Cortex of kidney (tissue), 1 donor: Measurements from ENCODE around the gene GRB14.
"Not testable (repeated sequence)": the region's sequence is repeated elsewhere in the genome, so short reads cannot be mapped to it uniquely, and the experiment has no call there.

Source experiments
- DNase-seq: peaks from one replicate; lab custom pipeline; 2025; lab: John Stamatoyannopoulos, UW

The GRB14 gene

DNA sequence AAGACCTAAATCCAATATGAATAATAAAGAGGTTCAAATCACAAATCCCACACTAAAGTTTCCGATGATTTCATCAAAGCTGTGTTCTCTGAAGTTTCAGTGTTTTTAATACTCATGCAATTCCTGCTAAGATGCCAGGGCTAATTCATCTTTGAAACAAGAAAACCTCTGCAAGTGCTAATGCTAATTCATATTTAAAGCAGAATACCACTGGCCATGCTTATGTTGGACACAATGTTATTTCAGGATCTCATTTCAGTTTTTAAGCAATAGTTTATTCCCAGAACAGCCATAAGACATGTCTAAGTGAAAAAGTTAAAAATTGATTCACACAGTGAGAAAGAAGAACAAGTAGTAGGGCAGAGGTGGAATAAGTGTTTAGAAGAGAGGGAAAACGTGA lies 62.8 kb downstream of the GRB14 start:
- DNase-seq: no peak

DNA sequence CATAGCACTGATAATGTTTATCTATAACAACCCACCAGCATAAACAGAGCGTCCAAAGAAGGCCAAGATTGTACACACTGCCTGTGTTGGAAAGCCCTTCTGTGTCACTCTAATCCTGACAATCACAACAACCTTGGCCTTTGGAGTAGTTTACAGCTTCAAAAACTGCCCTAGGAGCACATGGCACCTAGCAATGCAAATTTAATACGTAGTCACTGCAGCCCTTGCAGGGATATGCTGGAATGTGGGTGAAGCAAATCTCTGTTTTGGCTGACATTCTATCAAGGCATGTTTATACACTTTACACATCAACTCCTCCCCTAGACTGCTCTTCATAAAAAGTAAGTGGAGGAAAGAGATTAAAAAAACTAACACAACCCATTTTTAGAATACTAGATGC lies 66.8 kb downstream of the GRB14 start:
- DNase-seq: no peak

DNA sequence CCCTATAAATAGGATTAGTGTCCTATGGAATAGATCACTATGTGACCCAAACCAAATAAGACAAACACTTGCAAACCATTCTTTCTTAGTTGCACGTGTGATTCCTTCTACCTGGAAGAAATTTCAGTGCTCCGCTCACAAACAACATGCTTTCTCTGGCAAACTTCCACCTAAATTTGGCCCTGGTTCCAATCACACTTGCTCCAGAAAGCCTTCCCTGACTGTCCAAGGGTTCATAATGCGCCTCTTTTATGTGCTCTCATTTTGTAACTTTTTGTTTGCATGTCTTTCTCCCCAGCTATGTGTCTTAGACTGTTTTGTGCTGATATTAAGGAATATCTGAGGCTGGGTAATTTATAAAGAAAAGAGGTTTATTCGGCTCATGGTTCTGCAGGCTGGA lies 69.8 kb downstream of the GRB14 start:
- DNase-seq: no peak

DNA sequence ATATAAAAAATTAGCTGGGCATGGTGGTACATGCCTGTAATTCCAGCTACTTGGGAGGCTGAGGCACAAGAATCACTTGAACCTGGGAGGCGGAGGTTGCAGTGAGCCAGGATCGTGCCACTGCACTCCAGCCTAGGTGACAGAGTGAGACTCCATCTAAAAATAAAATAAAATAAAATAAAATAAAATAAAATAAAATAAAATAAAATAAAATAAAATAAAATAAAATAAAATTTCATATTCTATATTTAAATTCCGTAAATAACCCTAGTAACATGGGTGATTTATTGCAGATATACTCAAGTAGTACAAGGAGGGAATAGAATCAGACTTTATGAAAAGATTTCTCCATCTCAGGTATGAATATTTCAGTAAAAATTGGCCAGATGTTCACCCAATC lies 71.6 kb downstream of the GRB14 start:
- DNase-seq: not testable (repeated sequence)

DNA sequence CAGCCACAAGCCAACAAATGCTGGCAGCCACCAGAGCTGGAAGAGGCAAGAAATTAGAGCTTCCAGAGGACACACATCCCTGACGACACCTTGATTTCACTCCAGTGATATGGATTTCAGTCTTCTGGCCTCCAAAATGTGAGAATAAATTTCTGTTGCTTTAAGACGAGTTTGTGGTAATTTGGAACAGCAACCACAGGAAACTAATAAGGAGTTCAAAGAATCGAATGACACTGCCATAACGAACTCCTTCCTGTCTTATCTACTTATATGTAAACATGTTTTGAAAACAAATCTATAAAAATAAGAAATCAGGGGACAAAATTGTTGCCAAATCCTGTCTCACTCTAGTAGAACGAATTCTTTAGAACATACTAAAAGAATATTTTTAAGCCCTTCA lies 75.8 kb downstream of the GRB14 start:
- DNase-seq: no peak

DNA sequence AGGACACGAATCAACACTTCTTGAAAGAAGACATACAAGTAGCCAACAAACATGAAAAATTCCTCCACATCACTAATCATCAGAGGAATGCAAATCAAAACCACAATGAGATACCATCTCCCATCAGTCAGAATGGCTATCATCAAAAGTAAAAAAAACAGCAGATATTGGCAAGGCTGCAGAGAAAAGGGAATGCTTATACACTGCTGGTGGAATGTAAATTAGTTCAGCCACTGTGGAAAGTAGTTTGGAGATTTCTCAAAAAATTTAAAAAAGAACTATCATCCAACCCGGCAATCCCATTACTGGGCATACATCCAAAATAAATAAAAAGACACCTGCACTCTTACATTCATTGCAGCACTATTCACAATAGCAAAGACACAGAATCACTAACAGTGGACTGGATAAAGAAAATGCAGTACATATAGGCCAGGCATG lies 78.7 kb downstream of the GRB14 start:
- no peak for DNase-seq

DNA sequence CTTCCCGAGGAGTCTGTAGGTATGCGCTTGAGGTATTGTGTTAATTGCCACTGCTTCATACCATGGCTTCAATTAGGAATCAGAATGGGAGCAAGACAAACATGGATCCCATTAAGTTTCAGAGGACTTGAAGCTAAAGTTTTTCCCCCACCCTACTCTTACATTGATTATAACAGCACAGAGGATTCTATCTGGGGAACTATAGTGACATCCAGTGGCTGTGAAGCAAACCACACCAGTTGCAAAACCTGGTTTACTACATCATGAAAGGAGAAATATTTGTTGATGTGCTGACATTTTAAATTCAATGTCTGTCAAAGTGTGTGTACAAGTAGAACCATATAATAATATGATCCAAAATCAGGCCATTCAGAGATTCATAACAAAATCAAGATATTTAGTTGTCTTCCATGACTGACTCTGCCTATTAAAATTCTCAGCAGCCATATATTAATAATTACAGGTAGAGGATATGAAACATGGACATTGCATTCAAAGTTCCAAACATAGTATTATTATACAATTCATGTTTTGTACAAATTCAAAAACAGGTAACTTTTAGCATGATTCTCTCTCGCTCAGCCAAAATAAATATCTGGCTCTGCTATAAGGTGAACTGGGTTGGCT lies 82.9 kb downstream of the GRB14 start:
- DNase-seq: no peak

DNA sequence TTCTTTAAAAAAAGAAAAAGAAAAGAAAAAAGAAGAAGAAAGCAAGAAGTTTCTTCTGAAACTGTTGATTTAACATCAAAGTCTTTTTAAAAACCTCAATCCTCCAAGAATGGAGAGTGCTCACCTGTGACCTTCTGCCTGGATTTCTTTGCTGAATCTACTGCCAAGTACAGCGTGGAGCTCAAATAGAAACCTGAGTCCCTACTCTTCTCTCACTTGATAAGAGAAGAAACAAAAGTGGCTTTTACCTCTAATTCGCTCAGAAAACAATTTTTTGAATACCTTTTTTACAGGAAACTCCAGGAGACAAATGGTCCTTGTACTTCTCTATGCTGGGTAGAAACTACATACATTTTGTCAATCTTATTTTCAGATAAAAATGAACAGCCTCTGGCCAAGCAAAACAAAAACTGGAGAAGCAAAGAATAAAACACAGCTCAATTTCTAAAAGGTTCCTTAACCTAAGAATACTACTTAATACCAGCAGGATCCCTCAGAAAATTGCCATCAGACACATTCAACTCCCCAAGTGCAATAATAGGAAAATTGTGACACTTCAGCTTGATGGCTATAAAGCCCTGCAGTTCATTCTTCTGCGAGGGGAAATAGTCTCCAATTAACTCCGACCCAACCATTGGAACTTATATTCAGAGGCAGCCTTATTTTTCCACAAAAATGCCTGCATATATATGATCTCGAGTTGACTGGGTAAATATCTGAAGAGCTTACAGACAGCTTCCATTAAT lies 85.8 kb downstream of the GRB14 start:
- no peak for DNase-seq

DNA sequence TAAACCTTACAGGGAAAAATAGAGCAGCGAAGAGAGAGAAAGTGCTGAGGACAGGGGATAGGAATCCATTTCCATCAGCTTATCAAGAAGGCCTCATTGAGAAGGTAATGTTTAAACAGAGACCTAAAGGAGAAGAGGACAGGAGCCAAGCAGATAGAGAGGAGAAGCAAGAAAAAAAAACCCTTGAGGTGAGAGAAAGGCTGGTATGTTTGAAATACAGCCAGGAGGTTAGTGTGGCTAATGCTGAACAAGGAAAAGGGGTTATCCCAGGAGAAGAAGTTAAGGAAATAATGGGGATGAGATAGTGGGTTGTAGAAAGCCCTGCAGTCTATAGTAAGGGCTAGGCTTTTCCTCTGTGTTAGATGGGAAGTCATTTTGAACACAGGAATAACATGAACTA lies 90.8 kb downstream of the GRB14 start:
- no peak for DNase-seq

DNA sequence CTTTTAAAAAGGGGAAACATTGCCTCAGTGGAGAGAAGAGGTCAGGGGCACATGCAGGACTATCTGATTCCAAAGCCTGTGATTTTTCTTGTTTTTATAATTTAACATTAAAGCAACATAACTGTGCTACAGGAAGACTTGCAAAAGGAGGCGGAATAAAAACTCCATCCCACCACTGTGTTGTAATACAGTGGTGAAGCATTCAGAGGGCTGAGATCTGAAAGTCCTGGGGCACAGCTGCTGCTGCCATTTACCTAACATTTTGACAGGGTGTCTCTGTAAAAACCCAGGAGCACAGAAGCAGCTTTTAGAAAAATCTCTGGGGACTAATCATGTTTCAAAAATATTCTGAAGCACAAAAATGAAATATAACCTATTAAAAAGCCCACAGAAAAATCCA lies 97.6 kb downstream of the GRB14 start:
- DNase-seq: no peak

DNA sequence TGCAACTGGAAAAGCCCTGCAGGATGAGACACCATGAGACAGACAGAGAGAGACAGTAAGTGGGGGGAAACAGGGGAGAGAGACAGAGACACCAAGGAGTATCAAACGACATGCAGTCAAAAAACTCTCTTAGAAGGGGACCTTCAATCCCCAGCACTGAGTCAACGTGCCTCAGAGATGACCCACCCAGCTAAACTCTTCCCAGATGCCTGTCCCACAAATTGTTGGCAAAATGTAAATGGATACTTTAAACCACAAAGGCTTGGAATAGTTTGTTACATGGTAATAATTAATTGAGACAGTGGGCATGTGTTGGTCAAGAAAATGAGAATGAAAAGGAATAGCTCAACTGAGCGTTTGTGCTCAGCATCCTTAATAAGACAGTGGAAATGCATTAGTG lies 98.3 kb downstream of the GRB14 start:
- no peak for DNase-seq

DNA sequence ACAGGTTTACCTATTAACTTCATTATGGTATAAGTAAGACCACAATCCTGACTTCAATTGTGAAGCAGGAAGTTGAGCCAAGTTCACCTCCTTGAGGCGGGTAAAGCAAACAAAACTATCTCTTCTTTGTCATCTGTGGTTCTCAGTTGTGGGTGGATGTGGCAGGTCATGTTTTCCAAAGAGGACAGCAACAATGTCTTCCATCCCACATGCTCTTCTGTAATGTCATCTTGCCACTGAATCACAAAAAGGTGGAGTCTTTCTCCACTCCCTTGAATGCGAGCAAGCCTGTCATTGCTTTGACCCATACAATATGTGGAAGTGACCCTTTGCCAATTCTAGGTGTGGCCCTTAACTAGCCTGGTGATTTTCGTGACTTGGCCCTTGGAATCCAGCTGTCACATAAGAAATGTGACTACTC lies 98.7 kb downstream of the GRB14 start:
- no peak for DNase-seq

DNA sequence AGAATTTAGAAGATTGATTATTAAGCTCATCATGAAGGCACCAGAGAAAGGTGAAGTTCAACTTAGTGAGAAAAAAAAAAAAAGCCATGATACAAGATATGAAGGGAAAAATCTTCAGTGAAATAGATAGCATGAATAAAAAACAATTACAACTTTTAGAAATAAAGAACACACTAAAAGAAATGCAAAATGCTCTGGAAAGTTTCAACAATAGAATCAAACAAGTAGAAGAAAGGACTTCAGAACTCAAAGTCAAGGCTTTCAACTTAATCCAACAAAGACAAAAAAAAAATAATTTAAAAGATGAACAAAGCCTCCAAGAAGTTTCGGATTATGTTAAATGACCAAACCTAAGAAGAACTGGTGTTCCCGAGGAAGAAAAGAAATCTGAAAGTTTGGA lies 105.5 kb downstream of the GRB14 start:
- no peak for DNase-seq

DNA sequence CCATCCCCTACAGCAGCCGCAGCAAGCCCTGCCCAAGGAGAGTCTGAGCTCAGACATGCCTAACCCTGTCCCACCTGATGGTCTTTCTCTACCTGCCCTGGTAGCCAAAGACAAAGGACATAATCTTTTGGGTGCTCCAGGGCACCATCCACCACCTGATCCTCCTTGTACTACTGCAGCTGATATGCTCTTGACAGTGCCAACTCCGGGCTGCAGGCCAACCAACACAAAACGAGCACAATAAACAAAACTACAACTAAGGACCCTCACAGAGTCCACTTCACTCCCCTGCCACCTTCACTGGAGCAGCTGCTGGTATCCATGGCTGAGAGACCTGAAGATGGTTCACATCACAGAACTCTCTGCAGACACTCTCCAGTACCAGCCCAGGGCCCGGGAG lies 106.3 kb downstream of the GRB14 start:
- no peak for DNase-seq

DNA sequence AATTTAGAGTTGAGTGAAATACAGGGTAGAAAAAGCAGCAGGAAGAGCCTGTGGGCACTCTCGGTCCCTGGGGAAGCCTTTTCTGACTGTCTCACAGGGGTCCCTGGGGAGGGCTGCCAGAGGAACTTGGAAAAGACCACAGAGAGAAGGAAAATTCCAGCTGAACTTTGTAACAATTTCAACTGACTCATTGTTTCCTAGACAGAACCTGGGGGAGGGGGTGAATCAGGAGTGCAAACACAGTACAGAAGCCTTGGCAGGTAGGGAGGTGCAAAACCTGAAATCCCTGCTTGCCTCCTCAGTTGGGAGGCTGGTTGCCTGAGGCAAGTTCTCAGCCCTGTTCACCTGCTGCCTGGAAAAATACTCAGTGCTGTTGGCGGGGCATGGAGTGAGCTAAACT lies 106.8 kb downstream of the GRB14 start:
- no peak for DNase-seq

DNA sequence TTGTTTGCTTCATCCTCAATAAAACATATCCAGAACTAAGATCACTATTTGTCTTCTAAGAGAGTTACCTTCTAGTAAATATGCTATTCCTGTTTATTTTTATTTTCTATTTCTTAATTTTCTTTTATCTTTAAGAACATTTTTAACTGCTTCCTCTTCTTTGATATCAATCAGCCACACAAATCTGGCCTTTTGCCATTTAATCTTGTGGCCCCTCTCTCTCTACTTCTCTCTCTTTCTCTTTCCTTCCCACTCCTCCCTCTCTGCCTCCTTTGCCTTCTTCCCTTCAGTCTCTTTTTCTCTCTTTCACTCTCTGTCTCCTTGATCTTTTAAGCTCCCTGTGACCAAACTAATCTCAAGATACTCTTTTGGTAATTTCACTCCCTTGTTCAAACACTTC lies 108.4 kb downstream of the GRB14 start:
- no peak for DNase-seq

DNA sequence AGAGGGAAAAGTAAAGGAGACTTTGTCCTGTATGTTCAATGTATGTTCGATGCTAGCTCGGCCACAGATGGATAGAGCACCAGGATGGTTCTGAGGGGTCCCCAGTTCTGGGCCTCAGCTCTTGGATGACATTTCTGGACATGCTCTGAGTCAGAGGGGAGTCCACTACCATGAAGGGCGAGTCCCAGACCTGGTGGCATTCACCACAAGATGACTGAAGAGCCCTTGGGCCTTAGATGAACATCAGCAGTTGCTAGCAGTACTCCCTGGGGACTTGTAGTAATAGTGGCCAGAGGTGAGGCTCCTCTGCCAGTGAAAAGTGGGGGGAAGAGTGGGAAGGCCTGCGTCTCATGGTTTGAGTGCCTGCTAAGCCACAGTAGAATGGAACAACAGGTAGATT lies 109.5 kb downstream of the GRB14 start:
- DNase-seq: no peak

DNA sequence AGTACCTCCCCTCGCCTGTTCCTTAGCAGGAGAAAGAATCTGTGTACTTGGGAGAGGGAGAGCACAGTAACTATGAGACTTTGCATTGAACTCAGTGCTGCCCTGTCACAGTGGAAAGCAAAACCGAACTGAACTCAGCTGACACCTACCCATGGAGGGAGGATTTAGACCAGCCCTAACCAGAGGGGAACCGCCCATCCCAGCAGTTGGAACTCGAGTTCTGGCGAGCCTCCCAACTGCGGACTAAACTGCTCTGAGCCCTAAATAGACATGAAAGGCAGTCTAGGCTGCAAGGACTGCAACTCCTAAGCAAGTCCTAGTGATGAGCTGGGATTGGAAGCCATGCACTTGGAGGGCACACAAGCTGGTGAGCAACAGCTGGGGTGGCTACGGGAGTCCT lies 110.4 kb downstream of the GRB14 start:
- no peak for DNase-seq

DNA sequence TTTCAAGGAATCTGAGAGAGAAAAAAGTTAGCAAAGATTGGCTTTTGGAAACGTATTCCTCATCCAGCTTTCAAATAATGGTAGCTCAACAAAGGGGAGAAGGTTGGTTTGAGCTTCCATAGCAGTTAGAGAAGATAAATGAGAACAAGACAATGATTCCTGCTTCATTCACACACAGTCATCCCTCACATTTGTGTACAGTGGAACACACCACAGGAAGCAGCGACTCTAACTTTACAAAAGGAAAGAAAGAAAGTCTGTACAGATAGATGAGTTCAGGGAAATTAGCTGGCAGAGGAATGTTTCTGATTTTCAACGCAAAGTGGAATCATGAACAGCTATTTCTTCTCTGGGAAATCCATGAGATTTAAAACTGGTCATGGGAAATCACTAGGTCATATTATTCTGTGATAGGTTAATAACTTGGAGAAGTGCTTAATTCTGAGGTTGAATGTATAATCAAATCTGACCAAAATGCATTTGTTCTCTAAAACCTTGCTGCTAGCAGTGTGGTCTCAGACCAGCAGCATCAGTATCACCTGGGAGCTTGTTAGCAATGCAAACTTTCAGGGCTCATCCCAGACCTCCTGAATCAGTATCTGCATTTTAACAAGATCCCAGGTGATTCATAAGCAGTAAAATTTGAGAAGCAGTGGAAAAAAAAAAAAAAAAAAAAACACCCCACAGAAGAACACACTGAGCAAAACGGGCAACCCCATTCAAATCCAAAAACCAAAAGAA lies 112.0 kb downstream of the GRB14 start:
- no peak for DNase-seq

DNA sequence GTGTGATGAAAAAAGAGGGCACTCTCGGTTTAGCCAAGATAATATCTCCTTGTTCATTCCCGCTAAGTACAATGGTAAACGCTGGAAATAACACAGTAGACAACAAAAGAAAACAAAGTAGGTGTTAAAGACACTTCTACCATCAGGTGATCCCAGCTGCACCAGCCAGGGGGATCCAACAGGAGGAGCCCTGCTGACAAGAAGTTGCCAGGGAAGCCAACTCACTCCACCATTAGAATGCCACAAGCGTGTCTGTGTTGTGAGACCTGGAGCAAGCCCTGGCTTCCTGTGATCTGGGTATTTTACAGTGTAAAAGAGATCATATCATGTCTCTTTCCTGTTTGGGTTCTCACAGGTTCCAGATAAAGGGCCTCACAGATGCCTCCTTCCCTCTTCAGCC lies 117.0 kb downstream of the GRB14 start:
- DNase-seq: no peak

DNA sequence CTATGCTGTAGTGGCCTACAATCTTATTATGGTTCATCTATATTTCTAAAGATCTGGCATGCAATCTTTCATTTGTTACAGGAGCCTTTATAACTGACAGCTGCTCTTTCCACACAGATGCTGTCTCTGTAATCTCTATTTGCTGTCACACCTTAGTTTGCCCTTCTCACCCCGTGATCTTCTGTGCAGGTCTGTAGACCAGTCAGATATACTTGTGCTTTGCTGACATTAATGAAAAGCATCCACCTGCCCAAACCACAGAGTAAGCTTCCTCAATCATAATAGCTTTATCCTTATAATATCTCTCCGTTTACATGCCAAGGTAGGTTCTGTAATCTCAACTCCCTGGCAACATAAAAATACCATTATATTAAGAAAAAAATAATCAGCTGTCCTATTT lies 122.4 kb downstream of the GRB14 start:
- no peak for DNase-seq

DNA sequence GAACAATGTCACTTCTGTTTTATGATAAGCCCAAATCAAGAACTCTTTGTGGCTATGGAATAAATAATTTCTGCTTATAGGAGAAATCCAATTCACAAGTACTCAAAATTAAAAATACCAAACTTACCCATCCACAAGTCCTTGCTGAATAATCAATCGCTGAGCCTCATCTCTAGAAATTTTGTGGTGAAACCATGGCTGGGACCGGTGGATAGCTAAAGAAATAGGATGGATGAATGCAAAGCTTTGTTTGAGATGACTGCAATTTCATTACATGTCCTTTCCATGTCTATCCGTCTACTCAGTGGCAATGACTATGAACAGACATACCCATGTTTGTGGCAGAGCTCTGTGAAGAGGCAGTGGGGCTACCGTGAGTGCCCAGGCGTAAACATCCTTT lies 124.4 kb downstream of the GRB14 start:
- no peak for DNase-seq

DNA sequence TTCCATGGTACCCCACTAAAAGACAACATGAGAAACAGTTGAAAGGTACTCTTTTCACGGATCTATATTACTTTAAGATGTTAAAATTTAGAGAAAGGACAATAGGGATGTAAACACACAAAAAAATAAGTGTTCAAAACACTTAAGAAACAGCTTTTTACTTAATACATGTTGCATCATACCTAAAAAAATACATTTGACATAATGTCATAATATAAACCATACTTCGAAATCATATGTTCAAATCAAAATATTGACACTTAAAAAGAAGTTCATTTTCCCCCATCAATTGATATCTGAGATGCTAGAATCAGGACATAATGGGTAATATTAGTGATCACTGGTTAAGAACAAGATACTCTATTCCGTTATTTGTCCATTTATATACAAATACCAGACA lies 124.9 kb downstream of the GRB14 start:
- no peak for DNase-seq
